ENCODE results near the gene SNX1.
A peak's percentile ranks its signal among the peaks of the same experiment; 100 is the strongest.

SNX1 gene

GRCh38 chr15:64089543-64090280 is 6.1 kb upstream of the SNX1 start:
- Histone ChIP-seq H3K27me3 (ENCODE audit: control insufficient read depth, insufficient read depth, low read length) (no peaks in the 10 kb centered on the region), H3K27ac (ENCODE audit: low read depth, low read length) (no peak overlapping the region), H3K9ac (ENCODE audit: low read length) (no peak overlapping the region), H3K9me3 (ENCODE audit: control insufficient read depth, insufficient read depth, low read depth, low read length) (no peaks in the 10 kb centered on the region), H3K4me3 (ENCODE audit: low read depth, low read length) (no peak overlapping the region), H3K36me3 (ENCODE audit: control insufficient read depth, insufficient read depth, low read length) (peaks cover 23% of the 10 kb centered on the region), H3K4me1 (ENCODE audit: control insufficient read depth, insufficient read depth, low read length) (peaks cover 8% of the 10 kb centered on the region; the same call in 1 of the 2 replicates)

GRCh38 chr15:64090527-64090926 is 5.3 kb upstream of the SNX1 start:
- no peak overlapping the region for H3K9ac ChIP-seq (ENCODE audit: low read length)
- H3K27me3 ChIP-seq (ENCODE audit: control insufficient read depth, insufficient read depth, low read length): no peaks in the 10 kb centered on the region
- H3K27ac ChIP-seq (ENCODE audit: low read depth, low read length): no peak overlapping the region
- H3K4me3 ChIP-seq (ENCODE audit: low read depth, low read length): no peak overlapping the region
- H3K36me3 ChIP-seq (ENCODE audit: control insufficient read depth, insufficient read depth, low read length): peaks cover 23% of the 10 kb centered on the region
- peaks cover 12% of the 10 kb centered on the region; the same call in 1 of the 2 replicates for H3K4me1 ChIP-seq (ENCODE audit: control insufficient read depth, insufficient read depth, low read length)
- H3K9me3 ChIP-seq (ENCODE audit: control insufficient read depth, insufficient read depth, low read depth, low read length): no peaks in the 10 kb centered on the region

GRCh38 chr15:64092075-64092820 is 3.5 kb upstream of the SNX1 start:
- Histone ChIP-seq H3K36me3 (ENCODE audit: control insufficient read depth, insufficient read depth, low read length) (peaks cover 22% of the 10 kb centered on the region), H3K9ac (ENCODE audit: low read length) (no peak overlapping the region), H3K27ac (ENCODE audit: low read depth, low read length) (no peak overlapping the region)

GRCh38 chr15:64092864-64093626 is 2.7 kb upstream of the SNX1 start:
- no peaks in the 10 kb centered on the region for H3K27me3 ChIP-seq (ENCODE audit: control insufficient read depth, insufficient read depth, low read length)
- H3K27ac ChIP-seq (ENCODE audit: low read depth, low read length): peak overlapping the region; percentile 65
- no peaks in the 10 kb centered on the region for H3K9me3 ChIP-seq (ENCODE audit: control insufficient read depth, insufficient read depth, low read depth, low read length)
- peak overlapping the region; percentile 72 for H3K9ac ChIP-seq (ENCODE audit: low read length)
- H3K4me3 ChIP-seq (ENCODE audit: low read depth, low read length): peak overlapping the region; percentile 93
- H3K4me1 ChIP-seq (ENCODE audit: control insufficient read depth, insufficient read depth, low read length): peaks cover 19% of the 10 kb centered on the region
- peaks cover 16% of the 10 kb centered on the region for H3K36me3 ChIP-seq (ENCODE audit: control insufficient read depth, insufficient read depth, low read length)

More at GRCh38 chr15:64092075-64092820, 3.5 kb upstream of the SNX1 start:
- Histone ChIP-seq H3K4me1 (ENCODE audit: control insufficient read depth, insufficient read depth, low read length) (peaks cover 15% of the 10 kb centered on the region; the same call in 1 of the 2 replicates), H3K9me3 (ENCODE audit: control insufficient read depth, insufficient read depth, low read depth, low read length) (no peaks in the 10 kb centered on the region), H3K4me3 (ENCODE audit: low read depth, low read length) (peak overlapping the region; percentile 93), H3K27me3 (ENCODE audit: control insufficient read depth, insufficient read depth, low read length) (no peaks in the 10 kb centered on the region)

GRCh38 chr15:64093627-64094417 is 2.0 kb upstream of the SNX1 start, which contains the start of gene CIAO2A:
TSS of gene CIAO2A (minus strand) at chr15:64093838. CDS start at chr15:64093768, 70 bp downstream.
- Histone ChIP-seq H3K27ac (ENCODE audit: low read depth, low read length) (peak within 1 kb of the TSS; percentile 65), H3K4me1 (ENCODE audit: control insufficient read depth, insufficient read depth, low read length) (peaks cover 19% of the 10 kb centered on the region), H3K36me3 (ENCODE audit: control insufficient read depth, insufficient read depth, low read length) (peaks cover 9% of the 10 kb centered on the region; the same call in 1 of the 2 replicates), H3K4me3 (ENCODE audit: low read depth, low read length) (peak within 1 kb of the TSS; percentile 93), H3K9me3 (ENCODE audit: control insufficient read depth, insufficient read depth, low read depth, low read length) (no peaks in the 10 kb centered on the region), H3K9ac (ENCODE audit: low read length) (peak within 1 kb of the TSS; percentile 72), H3K27me3 (ENCODE audit: control insufficient read depth, insufficient read depth, low read length) (no peaks in the 10 kb centered on the region)

- no peak overlapping the region for H3K9ac ChIP-seq (ENCODE audit: low read length)
- peak overlapping the region; percentile 90 for H3K4me3 ChIP-seq (ENCODE audit: low read depth, low read length)
- no peaks in the 10 kb centered on the region for H3K36me3 ChIP-seq (ENCODE audit: control insufficient read depth, insufficient read depth, low read length)
- H3K27me3 ChIP-seq (ENCODE audit: control insufficient read depth, insufficient read depth, low read length): no peaks in the 10 kb centered on the region
- peaks cover 19% of the 10 kb centered on the region for H3K4me1 ChIP-seq (ENCODE audit: control insufficient read depth, insufficient read depth, low read length)
- no peaks in the 10 kb centered on the region for H3K9me3 ChIP-seq (ENCODE audit: control insufficient read depth, insufficient read depth, low read depth, low read length)
- no peak overlapping the region for H3K27ac ChIP-seq (ENCODE audit: low read depth, low read length)
Observed at GRCh38 chr15:64095431-64095794, 369 bp upstream of the SNX1 start.

- no peaks in the 10 kb centered on the region for H3K27me3 ChIP-seq (ENCODE audit: control insufficient read depth, insufficient read depth, low read length)
- H3K4me1 ChIP-seq (ENCODE audit: control insufficient read depth, insufficient read depth, low read length): peaks cover 19% of the 10 kb centered on the region
- H3K36me3 ChIP-seq (ENCODE audit: control insufficient read depth, insufficient read depth, low read length): no peaks in the 10 kb centered on the region
- H3K9me3 ChIP-seq (ENCODE audit: control insufficient read depth, insufficient read depth, low read depth, low read length): no peaks in the 10 kb centered on the region
- H3K27ac ChIP-seq (ENCODE audit: low read depth, low read length): no peak overlapping the region
- H3K4me3 ChIP-seq (ENCODE audit: low read depth, low read length): peak overlapping the region; percentile 90
- peak overlapping the region; percentile 71 for H3K9ac ChIP-seq (ENCODE audit: low read length)
Observed at GRCh38 chr15:64096668-64097384, 1.0 kb downstream of the SNX1 start.

- H3K9me3 ChIP-seq (ENCODE audit: control insufficient read depth, insufficient read depth, low read depth, low read length): 0 out of 2 replicates have a peak, but pooled peaks cover 2% of the 10 kb centered on the region
- H3K36me3 ChIP-seq (ENCODE audit: control insufficient read depth, insufficient read depth, low read length): no peaks in the 10 kb centered on the region
- no peak overlapping the region for H3K27ac ChIP-seq (ENCODE audit: low read depth, low read length)
- H3K4me3 ChIP-seq (ENCODE audit: low read depth, low read length): no peak overlapping the region
- H3K27me3 ChIP-seq (ENCODE audit: control insufficient read depth, insufficient read depth, low read length): no peaks in the 10 kb centered on the region
- H3K9ac ChIP-seq (ENCODE audit: low read length): no peak overlapping the region
- H3K4me1 ChIP-seq (ENCODE audit: control insufficient read depth, insufficient read depth, low read length): peaks cover 12% of the 10 kb centered on the region
Observed at GRCh38 chr15:64099379-64099778, 3.6 kb downstream of the SNX1 start.

- no peaks in the 10 kb centered on the region for H3K27me3 ChIP-seq (ENCODE audit: control insufficient read depth, insufficient read depth, low read length)
- no peak overlapping the region for H3K27ac ChIP-seq (ENCODE audit: low read depth, low read length)
- 0 out of 2 replicates have a peak, but pooled peaks cover 2% of the 10 kb centered on the region for H3K9me3 ChIP-seq (ENCODE audit: control insufficient read depth, insufficient read depth, low read depth, low read length)
- peaks cover 8% of the 10 kb centered on the region; the same call in 1 of the 2 replicates for H3K4me1 ChIP-seq (ENCODE audit: control insufficient read depth, insufficient read depth, low read length)
- no peaks in the 10 kb centered on the region for H3K36me3 ChIP-seq (ENCODE audit: control insufficient read depth, insufficient read depth, low read length)
- H3K9ac ChIP-seq (ENCODE audit: low read length): no peak overlapping the region
- no peak overlapping the region for H3K4me3 ChIP-seq (ENCODE audit: low read depth, low read length)
Observed at GRCh38 chr15:64100958-64101357, 5.2 kb downstream of the SNX1 start.

- Histone ChIP-seq H3K27ac (ENCODE audit: low read depth, low read length) (no peak overlapping the region), H3K4me1 (ENCODE audit: control insufficient read depth, insufficient read depth, low read length) (peaks cover 4% of the 10 kb centered on the region; the same call in 1 of the 2 replicates), H3K9ac (ENCODE audit: low read length) (no peak overlapping the region), H3K36me3 (ENCODE audit: control insufficient read depth, insufficient read depth, low read length) (no peaks in the 10 kb centered on the region), H3K27me3 (ENCODE audit: control insufficient read depth, insufficient read depth, low read length) (no peaks in the 10 kb centered on the region), H3K4me3 (ENCODE audit: low read depth, low read length) (no peak overlapping the region), H3K9me3 (ENCODE audit: control insufficient read depth, insufficient read depth, low read depth, low read length) (0 out of 2 replicates have a peak, but pooled peaks cover 2% of the 10 kb centered on the region)
Observed at GRCh38 chr15:64102497-64102896, 6.7 kb downstream of the SNX1 start.

All from HUES6 (cell line).